ENCODE data around the gene FRMPD2. TPM values are rescaled to one million over a fixed set of nuclear protein-coding genes. Genes with fewer than 3 reads are reported as not detected.

Gene FRMPD2
- total RNA-seq, 2 experiments from 2014 or later: not detected

DNA sequence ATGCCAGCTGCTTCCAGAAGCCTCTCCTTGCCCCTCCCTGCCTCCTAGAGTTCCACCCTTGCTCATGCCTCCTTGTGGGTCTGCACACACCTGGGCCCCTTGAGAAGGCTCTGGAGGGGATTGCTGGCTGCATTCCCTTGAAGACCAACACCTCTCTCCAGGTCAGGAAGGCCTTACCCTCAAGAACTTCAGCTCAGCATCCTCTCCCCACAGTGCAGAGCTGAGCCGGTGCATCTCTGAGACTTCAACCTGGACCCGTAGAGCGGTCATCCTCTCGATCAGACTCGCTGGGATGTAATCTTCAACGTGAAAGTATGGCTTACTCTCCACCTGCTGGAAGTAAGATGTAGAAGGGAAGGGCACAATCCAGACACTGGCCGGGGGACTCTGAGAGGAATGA lies 62.7 kb downstream of the FRMPD2 start:
- Histone ChIP-seq H3K27me3 (ENCODE audit: control insufficient read depth in 1 of 2, insufficient read depth in 2 of 2, low read length in 2 of 2) (no peaks in the 10 kb centered on the region), H3K36me3 (ENCODE audit: insufficient read depth, low read length) (no peaks in the 10 kb centered on the region), H3K9me3 (ENCODE audit: control insufficient read depth in 1 of 2, insufficient read depth in 1 of 2, low read length in 2 of 2) (no peaks in the 10 kb centered on the region), H3K27ac (ENCODE audit: low read depth in 1 of 2, low read length in 2 of 2) (no peak overlapping the region), H3K4me3 (ENCODE audit: low read length) (no peak overlapping the region), H3K4me1 (ENCODE audit: insufficient read depth, low read length) (no peaks in the 10 kb centered on the region)
- no peak for DNase-seq
- no peaks in the 10 kb centered on the region for H3K27me3 Mint-ChIP-seq
- intact Hi-C loops (cut with DNase I, micrococcal nuclease): no loop called here
- peaks cover 2% of the 10 kb centered on the region for H3K9me3 Mint-ChIP-seq
- no peak for ATAC-seq (ENCODE audit: poor library complexity)
- CTCF ChIA-PET: no interaction called here
- TF ChIP-seq, protein P1, sequence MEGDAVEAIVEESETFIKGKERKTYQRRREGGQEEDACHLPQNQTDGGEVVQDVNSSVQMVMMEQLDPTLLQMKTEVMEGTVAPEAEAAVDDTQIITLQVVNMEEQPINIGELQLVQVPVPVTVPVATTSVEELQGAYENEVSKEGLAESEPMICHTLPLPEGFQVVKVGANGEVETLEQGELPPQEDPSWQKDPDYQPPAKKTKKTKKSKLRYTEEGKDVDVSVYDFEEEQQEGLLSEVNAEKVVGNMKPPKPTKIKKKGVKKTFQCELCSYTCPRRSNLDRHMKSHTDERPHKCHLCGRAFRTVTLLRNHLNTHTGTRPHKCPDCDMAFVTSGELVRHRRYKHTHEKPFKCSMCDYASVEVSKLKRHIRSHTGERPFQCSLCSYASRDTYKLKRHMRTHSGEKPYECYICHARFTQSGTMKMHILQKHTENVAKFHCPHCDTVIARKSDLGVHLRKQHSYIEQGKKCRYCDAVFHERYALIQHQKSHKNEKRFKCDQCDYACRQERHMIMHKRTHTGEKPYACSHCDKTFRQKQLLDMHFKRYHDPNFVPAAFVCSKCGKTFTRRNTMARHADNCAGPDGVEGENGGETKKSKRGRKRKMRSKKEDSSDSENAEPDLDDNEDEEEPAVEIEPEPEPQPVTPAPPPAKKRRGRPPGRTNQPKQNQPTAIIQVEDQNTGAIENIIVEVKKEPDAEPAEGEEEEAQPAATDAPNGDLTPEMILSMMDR (IDR thresholded peaks at IDR 0.05): no peak
- no peaks in the 10 kb centered on the region for H3K36me3 Mint-ChIP-seq (ENCODE audit: low read depth)
- H3K4me3 Mint-ChIP-seq: no peak overlapping the region
- H3K4me1 Mint-ChIP-seq (ENCODE audit: low read depth): no peaks in the 10 kb centered on the region
- H3K27ac Mint-ChIP-seq: no peak overlapping the region
- POLR2A ChIA-PET: no interaction called here

DNA sequence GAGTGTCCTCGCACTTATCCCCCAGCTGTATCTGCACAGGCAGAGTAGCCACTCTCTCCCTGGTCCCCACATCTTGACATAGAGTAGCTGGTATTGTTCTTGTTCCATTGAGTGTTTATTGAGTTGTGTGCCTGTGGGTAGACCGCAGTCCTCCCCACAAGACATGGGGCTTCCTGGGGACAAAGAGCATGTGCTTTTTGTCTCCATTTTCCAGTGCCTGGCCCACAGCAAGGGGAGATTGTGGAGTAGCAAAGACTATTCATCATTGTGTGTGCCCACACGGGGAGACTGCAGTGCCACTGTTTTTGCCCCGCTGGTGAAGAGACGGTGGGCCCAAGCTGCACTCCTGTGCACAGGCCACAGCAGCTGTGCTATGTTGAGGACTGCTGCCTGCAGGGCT lies 63.5 kb downstream of the FRMPD2 start:
- Histone ChIP-seq H3K4me1 (ENCODE audit: insufficient read depth, low read length) (no peaks in the 10 kb centered on the region), H3K9me3 (ENCODE audit: control insufficient read depth in 1 of 2, insufficient read depth in 1 of 2, low read length in 2 of 2) (no peaks in the 10 kb centered on the region), H3K4me3 (ENCODE audit: low read length) (no peak overlapping the region), H3K27me3 (ENCODE audit: control insufficient read depth in 1 of 2, insufficient read depth in 2 of 2, low read length in 2 of 2) (no peaks in the 10 kb centered on the region), H3K27ac (ENCODE audit: low read depth in 1 of 2, low read length in 2 of 2) (no peak overlapping the region), H3K36me3 (ENCODE audit: insufficient read depth, low read length) (no peaks in the 10 kb centered on the region)
- intact Hi-C loops (cut with DNase I, micrococcal nuclease): no loop called here
- H3K9me3 Mint-ChIP-seq: peaks cover 2% of the 10 kb centered on the region
- no peaks in the 10 kb centered on the region for H3K27me3 Mint-ChIP-seq
- no peak overlapping the region for H3K4me3 Mint-ChIP-seq
- no peak for ATAC-seq (ENCODE audit: poor library complexity)
- DNase-seq: no peak
- H3K36me3 Mint-ChIP-seq (ENCODE audit: low read depth): no peaks in the 10 kb centered on the region
- TF ChIP-seq, protein P1 (IDR thresholded peaks at IDR 0.05): no peak
- ChIA-PET POLR2A (no interaction called here), CTCF (no interaction called here)
- H3K27ac Mint-ChIP-seq: no peak overlapping the region
- H3K4me1 Mint-ChIP-seq (ENCODE audit: low read depth): no peaks in the 10 kb centered on the region

DNA sequence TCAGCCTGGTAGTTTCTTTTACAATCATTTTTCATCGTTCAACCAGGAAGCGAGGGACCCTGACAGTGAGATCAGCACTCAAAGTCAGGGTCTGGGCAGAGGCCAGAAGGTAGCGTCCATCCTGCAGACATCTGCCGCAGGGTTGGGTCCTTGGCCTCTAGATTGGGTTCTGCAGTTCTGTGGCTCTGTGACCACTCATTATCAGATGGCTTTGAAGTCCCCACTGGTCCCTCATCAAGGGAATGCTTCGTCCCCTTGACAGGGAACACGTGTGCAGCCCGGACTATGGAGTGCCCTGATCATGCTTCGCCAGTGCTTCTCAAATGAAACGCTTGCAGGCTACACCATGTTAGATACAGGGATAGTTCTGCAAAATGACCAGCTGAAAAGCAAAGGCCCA lies 64.1 kb downstream of the FRMPD2 start:
- Histone ChIP-seq H3K4me1 (ENCODE audit: insufficient read depth, low read length) (no peaks in the 10 kb centered on the region), H3K4me3 (ENCODE audit: low read length) (no peak overlapping the region), H3K36me3 (ENCODE audit: insufficient read depth, low read length) (no peaks in the 10 kb centered on the region), H3K27me3 (ENCODE audit: control insufficient read depth in 1 of 2, insufficient read depth in 2 of 2, low read length in 2 of 2) (no peaks in the 10 kb centered on the region), H3K27ac (ENCODE audit: low read depth in 1 of 2, low read length in 2 of 2) (no peak overlapping the region), H3K9me3 (ENCODE audit: control insufficient read depth in 1 of 2, insufficient read depth in 1 of 2, low read length in 2 of 2) (no peaks in the 10 kb centered on the region)
- ChIA-PET CTCF (no interaction called here), POLR2A (no interaction called here)
- Mint-ChIP-seq H3K9me3 (no peaks in the 10 kb centered on the region), H3K4me1 (ENCODE audit: low read depth) (no peaks in the 10 kb centered on the region), H3K4me3 (no peak overlapping the region), H3K27me3 (no peaks in the 10 kb centered on the region), H3K36me3 (ENCODE audit: low read depth) (no peaks in the 10 kb centered on the region), H3K27ac (no peak overlapping the region)
- no peak for ATAC-seq (ENCODE audit: poor library complexity)
- intact Hi-C loops (cut with DNase I, micrococcal nuclease): no loop called here
- no peak for DNase-seq
- TF ChIP-seq, protein P1 (IDR thresholded peaks at IDR 0.05): no peak

Data from CD4-positive, alpha-beta T cell (primary cell).